Fibroblast of skin of right biceps (primary cell): ENCODE measurements around the gene COL27A1.
A peak's percentile ranks its signal among the peaks of the same experiment; 100 is the strongest.
"Not testable (repeated sequence)": the region's sequence is repeated elsewhere in the genome, so short reads cannot be mapped to it uniquely, and the experiment has no call there.

Experiments
- DNase-seq: peaks from one replicate; pipeline ENCODE4 v3.0.0-alpha.2; 2013

Gene COL27A1

GRCh38 chr9:114123031-114123977 lies 32.0 kb upstream of the COL27A1 start:
- no peak for DNase-seq

GRCh38 chr9:114124138-114124537 lies 31.2 kb upstream of the COL27A1 start:
- no peak for DNase-seq

DNA sequence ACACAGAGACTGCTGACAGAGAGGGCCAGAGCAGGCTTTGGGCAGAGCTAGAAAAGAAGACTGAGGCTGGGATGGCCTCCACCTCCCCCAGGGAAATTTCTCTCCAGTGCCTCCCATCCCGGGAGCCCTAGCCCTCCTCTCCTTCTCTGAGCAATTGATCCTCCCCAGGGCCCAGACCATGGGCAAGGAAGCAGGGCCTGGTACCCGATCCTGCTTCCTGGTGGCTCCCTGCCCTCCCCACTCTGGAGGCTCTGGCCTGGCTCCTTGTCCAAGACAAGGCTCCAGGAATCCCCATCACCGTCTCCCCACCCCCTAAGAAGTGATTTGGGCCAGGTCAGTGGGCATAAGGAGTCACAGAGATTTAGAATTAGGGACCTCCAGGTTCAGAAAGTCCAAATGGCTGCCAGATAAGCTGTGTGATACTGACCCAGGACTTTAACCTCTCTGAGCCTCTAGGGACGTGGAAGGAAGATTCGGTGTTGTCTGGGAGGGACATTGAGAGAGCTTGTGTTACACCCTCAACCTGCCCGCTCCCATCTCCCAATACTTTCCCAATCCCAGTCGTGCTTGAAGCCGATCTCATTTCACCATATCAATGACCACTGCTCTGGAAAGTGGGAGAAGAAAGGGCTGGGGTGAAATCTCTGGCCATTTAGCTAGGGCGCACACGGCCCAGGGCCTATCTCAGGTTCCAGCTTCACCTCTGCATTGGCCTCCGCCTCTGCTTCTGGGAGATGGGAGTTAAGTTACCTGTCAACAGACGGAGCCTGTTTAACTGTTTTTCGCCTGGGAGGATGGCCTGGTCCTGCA lies 30.5 kb upstream of the COL27A1 start:
- DNase-seq, result no peak

DNA sequence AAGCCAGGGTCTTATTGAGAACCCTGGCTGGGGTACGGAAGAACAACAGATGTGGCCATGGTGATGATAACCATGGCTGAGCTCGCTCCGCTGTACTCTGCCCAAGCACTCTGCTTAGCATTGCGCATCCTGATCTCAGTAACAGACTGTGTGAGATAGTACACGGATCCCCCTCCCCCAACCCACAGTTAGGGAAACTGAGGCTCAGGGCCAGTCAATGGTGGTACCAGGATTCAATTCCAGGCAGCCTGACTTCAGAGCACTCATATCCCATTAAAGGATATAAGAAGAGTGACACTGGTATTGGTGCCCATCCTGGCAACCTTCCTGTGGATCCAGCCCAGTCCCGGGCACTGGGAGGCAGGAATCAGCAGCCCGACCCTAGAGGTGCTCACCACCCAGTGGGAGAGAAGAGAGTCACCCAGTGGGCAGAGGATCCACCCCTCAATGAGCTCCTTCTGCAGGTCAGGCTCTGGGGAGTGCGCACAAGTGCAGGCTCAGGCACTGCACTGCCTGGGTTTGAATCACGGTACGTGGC lies 29.8 kb upstream of the COL27A1 start:
- no peak for DNase-seq

DNA sequence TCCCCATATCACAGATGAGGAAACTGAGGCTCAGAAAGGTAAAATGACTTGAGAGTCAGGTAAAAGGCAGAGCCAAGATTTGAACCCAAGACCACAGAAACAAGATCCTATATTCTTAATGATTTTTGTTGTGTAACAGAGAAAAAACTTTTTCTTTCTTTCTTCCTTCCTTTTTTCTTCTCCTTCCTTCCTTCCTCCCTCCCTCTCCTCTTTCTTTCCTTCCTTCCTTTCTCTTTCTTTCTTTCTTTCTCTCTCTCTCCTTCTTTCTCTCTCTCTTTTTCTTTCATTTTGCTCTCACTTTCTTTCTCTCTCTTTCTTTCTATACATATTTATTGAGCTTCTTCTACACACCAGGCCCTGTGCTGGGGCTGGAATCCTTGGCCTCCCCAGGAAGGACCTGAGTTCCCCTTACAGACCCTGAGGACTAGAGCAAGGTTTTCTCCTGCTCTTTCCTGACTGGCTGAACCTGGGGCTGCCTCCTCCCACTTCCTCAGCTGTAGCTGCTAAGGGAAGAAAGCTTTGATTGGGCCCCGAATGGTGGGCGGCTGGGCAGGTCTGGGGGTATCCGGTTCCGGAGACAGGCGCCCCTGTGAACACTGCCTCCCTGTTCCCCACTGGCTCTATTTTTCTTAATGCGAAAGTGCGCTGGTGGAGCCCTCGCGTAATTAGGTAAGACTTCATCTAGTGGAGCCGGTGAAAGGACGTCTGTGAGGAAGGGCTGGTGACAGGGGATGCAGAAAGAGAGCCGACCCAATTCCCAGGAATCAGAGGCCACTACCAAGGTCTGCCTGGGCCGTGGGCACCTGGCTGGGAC lies 28.9 kb upstream of the COL27A1 start:
- DNase-seq, result no peak

- not testable (repeated sequence) for DNase-seq
Measured at GRCh38 chr9:114128759-114129158, 26.6 kb upstream of the COL27A1 start.

DNA sequence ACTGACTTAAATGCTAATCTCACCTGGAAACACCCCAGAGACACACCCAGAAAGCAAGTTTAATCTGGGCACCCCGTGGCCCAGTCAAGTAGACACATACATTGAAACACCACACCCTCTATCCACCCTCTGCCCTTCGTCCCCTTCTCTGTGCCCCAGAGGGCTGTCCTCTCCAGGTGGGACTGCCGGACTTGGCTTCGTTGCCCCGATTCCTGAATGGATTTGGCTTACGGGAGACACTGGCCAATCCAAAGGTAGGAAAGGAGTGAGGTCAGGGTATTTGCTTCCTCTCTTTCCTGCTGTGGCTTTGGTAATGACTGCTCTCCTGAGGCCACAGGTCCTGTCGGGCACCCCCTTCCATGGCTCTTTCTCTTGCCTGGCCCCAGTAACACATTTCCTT lies 25.2 kb upstream of the COL27A1 start:
- DNase-seq, result no peak

DNA sequence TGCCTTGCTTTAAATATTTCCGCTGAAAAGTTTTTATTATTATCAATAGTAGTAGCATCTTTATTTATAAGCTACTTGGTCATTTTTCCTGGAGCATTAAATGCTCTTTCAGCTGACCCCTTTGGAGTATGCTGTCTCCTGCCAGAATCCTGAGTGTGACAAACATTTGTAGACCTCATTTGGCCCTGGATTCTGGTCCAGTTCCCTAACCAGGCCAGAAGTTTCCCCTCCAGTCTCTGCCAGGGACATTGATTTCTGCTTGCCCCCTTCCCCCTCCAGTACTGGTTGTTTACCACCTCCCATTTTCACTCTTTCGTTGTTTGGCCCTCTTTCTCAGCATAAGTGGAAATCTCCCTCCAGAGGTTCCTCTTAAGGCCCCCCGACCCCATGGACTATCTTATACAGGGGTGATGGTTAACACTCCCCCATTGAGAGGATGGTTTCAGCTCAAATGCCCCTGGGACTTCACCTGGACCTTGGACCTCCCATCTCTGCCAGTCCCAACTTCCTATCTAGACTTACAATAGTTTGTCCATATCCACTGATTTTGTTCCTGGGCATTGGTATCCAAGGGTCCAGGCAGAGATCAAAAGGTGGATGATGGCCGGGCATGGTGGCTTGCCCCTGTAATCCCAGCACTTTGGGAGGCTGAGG lies 24.6 kb upstream of the COL27A1 start:
- DNase-seq, result no peak

DNA sequence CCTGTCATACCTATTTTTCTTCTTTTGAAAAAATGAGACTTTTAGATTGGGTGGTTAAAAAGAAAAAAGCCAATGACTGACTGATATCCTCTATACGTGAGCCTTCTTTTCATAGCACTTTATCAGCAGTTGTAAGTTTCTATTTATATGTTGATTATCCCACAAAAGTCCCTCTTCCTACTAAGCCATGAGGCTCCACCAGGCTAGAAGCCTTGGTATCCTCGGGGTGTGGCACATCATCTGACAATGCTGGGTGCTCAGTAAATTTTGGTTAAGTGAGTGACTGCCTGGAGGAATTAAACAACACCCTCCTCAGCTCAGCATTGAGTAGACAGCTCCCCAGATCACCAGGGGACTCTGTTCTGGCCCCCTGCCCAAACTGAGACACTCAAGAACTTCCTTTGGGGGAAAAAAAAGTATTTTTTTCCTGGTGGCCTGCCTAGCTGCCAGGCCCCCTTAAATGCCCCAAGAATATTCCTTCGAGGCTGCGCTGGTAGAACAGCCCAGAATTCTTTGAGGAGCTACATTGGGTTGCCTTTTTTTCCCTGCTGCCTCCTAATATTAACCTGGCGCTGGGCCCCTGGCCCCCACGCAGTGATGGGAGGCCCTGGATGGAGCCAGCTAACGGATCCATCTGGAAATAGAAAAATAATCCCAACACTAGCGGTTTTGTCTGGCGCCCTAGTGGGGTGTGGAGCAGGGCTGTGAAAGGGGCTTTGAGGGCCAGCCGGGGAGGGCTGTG lies 23.4 kb upstream of the COL27A1 start:
- no peak for DNase-seq

DNA sequence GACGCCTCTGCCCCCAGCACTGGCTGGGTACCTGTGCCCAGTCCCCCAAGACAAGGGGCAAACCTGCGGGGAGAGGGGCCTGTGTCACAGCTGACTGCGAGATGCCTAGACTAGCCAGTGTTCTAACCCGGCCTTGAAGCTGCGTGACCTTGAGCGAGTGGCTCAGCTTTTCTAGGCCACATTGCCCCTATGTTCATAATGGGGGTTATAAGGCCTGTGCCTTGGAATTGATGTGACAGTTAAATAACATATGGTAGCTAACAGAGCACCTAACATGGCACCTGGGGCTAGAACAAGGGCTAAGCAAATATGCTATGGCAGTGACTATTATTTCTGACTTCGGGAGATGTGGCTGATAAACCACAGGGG lies 22.8 kb upstream of the COL27A1 start:
- no peak for DNase-seq

DNA sequence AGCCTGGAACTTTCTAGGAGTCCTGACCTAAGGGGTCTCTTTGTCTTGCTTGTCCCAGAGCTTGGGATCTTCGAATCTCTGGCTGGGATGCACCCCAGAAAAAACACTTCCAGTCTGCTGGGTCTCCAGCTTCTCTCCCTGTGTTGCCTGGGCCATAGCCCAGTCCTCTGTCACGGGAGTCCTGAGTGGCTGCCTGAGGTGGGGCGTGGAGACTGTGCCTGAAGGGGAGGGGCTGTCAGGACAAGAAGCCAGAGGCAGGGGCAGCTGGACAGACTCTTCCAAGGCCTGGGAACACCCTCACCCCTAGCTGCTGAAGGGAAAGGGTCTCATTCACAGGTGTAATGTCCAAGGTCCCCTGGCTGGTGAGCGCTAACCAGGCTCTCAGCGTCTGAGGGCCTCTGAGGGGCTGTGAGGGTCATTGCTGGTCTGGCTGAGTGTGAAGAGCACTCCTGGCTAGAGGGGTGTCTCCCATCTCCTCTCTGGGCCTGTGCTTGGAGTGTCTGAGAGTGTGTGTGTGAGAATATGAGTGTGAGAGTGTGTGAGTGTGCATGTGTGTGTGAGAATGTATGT lies 20.4 kb upstream of the COL27A1 start:
- no peak for DNase-seq

- DNase-seq, result no peak
Measured at GRCh38 chr9:114137831-114138230, 17.5 kb upstream of the COL27A1 start.

DNA sequence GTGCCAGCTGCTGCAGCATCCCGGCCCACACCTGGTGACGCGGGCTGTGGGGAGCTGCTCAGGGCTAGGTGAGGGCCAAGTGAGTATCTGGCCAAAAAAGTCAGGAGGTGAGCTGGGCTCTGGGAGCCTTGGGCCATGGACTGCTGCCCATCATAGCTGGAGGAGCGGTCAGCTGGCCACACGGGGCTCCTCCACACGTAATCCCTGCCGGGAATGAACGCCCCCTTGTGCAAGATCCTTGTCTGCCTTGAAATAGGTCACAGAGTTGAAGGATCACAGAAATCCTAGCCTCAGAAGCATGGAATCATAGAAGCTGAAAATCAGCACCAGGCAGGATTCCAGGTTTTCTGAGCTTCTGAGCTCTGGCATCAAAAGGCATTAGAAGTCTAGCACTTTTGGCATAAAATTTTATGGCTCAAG lies 16.8 kb upstream of the COL27A1 start:
- no peak for DNase-seq

DNA sequence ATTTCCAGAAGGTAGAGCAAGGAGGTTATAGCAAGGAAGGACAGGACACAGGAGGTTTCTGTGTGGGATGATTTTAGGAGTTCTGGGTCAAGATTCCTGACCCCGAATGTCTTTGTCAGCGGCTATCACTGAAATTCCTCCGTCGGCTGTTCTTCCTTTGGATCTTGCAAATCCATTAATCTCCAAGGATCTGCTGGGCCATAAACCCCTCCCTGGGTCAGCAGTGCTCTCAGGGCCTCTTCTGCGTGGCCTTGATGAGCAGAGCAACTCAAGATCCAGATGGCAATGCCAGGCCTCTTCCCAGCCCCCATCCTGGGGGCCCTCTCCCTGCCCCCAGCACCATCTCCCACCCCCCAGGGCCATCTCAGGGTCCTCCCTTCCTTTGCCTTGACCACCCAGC lies 16.3 kb upstream of the COL27A1 start:
- no peak for DNase-seq

DNA sequence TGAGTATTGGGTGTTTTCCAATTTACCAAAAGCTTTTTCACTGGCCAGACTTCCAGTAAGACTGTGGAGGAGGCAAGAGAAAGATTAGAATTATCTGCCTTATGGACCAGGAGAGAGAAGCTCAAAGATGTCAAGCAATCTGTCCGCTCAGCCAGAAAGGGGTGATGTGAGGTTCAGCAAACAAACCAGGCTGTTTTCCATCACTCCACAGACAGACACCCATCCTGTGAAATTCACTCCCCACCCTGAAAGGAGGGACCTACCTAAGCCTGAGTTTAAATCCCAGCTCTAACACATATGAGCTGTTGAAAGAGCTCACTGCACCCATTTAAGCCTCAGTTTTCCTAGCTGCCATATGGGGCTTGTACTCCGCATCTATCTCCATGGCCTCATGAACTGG lies 14.9 kb upstream of the COL27A1 start:
- DNase-seq, result no peak

DNA sequence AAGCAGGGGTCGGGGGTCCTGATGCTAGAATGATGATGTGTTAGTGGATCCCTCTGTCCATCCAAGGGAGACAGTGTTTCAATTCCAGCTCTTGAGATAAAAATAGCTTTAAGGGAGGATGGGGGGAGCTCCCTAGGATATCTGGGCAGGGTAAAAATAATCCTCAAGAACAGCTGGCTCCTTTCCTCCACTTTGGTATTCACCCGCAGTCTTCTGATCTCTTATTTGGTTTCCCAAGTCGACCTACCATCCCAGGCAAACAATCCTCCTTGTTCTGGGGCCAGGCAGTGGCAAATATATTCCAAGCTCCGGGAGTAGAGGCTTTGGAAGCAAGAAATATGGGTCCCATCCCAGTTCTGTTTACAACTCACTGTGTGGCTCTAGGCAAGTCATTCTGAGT lies 14.5 kb upstream of the COL27A1 start:
- no peak for DNase-seq

DNA sequence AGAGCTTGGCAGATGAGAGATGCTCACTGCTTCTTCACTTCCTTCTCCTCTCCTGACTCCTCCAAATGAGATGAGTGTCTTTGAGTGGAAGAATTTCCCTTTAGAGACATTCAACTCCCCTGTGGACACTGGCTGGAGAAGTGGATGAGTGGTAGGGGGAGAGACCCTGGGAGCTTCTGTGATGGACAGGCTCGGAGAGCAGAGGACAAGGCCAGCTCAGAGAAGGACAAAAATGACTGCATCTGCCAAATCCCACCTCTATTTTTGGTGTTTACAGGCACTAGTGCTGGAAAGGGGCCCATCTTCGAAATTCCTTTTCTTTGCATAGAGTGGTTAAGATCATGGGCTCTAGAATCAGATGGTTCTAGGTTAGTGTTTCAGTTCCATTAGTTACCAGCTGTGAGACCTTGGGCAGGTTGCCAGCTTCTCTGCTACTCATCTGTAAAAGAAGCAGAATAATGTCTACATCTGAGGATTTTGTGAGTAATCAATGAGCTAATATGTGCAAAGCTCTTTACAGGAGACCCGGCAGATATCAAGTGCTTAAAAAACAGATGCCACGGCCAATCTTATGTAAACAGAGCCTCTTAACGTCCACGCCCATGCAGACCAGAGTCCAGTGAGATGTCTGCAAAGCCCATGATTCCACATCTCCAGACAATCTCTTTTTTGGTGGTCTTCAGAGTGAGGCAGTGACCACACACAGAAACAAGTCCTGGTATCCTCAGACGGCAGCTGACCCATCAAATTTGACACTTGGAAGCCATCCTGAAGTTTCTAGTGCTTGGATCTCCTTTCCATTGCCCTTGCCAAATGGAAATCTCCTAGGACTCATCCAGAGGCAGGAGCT lies 13.6 kb upstream of the COL27A1 start:
- peak; percentile 23 for DNase-seq

DNA sequence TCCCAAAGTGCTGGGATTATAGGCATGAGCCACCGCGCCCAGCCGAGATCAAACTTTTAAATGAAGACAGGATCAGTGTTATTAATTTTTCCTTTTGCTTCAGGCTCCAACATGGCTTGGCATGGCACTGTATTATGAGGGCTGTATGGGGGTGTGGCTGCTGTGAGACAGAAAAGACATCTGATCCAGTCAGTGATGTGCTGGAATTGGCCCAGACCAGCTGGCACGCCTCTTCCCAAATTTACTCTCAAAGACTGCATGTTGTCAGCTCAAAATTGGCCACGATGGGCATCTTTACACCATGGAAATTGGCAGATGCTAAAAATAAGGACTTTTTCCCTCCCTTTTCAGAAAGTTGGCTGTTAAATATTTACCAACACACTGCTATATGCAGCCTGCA lies 12.1 kb upstream of the COL27A1 start:
- no peak for DNase-seq

DNA sequence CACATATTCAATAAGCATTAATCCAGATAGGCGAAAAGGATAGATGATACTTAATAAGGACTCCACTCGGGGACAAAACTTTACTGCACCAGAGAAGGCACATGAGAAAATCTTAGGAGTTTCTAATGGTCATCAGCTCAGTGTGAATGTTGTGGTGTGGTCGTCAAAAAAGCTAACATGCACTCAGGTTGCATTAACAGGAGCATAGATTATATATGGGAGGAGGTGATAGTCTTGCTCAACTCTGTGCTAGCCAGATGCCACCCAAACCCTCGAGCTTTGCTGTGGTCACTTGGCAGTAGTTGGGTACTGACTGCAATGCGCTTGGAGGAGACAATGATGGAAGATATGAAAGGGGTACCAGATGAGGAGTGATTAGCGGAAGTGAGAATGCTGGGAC lies 8.6 kb upstream of the COL27A1 start:
- no peak for DNase-seq

DNA sequence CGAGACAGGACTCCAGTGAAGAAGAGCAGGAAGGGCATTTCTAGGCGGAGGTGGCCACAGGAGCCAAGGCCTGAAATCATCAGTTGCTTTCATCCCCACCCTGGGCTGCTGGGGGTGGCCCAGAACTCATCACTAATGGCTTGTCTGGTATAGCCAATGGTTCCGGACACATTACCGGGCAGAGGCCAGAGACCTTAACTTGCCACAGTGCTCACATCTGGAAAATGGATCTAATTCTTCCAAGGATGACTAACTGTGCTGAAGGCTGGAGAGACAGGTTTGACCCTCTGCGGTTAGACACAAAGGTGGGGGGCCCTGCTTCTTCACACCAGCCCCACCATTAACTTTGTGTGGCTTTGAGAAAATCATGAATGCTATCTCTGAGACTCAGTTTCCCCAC lies 6.2 kb upstream of the COL27A1 start:
- DNase-seq, result no peak
